Mesendoderm (in vitro differentiated cells): ENCODE results near the gene LRFN5.

Experiments used
- DNase-seq: peaks from one replicate; pipeline ENCODE4 v3.0.0; 2013
- H2AK5ac ChIP-seq: 2 replicates; pipeline ENCODE4 v1.6.1; 2013; ENCODE audit warnings: low read length, inconsistent platforms
- H2BK120ac ChIP-seq: 2 replicates; pipeline ENCODE4 v1.6.1; 2013; ENCODE audit warnings: low read depth, mild to moderate bottlenecking, low read length, moderate library complexity, mixed read lengths
- H2BK15ac ChIP-seq: replicated peaks from 2 replicates; pipeline ENCODE4 v1.6.1; 2013; ENCODE audit warnings: low read depth, mild to moderate bottlenecking, moderate library complexity
- H2BK5ac ChIP-seq: 2 replicates; pipeline ENCODE4 v1.6.1; 2013; ENCODE audit warnings: low read length, inconsistent platforms
- H3K18ac ChIP-seq: 2 replicates; pipeline ENCODE4 v1.6.1; 2013; ENCODE audit warnings: mild to moderate bottlenecking, low read length, mixed read lengths
- H3K23ac ChIP-seq: one replicate; pipeline ENCODE4 v1.6.1; 2013; ENCODE audit warnings: low read length
- H3K27ac ChIP-seq: 2 replicates; pipeline ENCODE4 v1.5.1; 2013; ENCODE audit warnings: low read depth, mild to moderate bottlenecking, inconsistent platforms, low read length, moderate library complexity
- H3K27me3 ChIP-seq: 2 replicates; pipeline ENCODE4 v1.6.1; 2013; ENCODE audit warnings: low read length, control low read depth, mild to moderate bottlenecking, inconsistent platforms; ENCODE audit not compliant: insufficient read depth, poor library complexity
- H3K36me3 ChIP-seq: 2 replicates; pipeline ENCODE4 v1.6.1; 2013; ENCODE audit warnings: low read length, inconsistent platforms; ENCODE audit not compliant: control insufficient read depth, insufficient read depth
- H3K4ac ChIP-seq: one replicate; pipeline ENCODE4 v1.6.1; 2013; ENCODE audit warnings: low read depth, mild to moderate bottlenecking, low read length, moderate library complexity
- H3K4me1 ChIP-seq: 2 replicates; pipeline ENCODE4 v1.6.1; 2013; ENCODE audit warnings: low read depth, low read length, inconsistent platforms; ENCODE audit not compliant: control insufficient read depth
- H3K4me2 ChIP-seq: 2 replicates; pipeline ENCODE4 v1.6.1; 2013; ENCODE audit warnings: low read length
- H3K4me3 ChIP-seq: 2 replicates; pipeline ENCODE4 v1.5.1; 2013; ENCODE audit warnings: mild to moderate bottlenecking, low read length
- H3K56ac ChIP-seq: one replicate; pipeline ENCODE4 v1.6.1; 2013; ENCODE audit warnings: low read length
- H3K79me1 ChIP-seq: 2 replicates; pipeline ENCODE4 v1.6.1; 2013; ENCODE audit warnings: low read length, inconsistent platforms
- H3K79me2 ChIP-seq: 2 replicates; pipeline ENCODE4 v1.6.1; 2013; ENCODE audit warnings: mild to moderate bottlenecking, low read length; ENCODE audit not compliant: control insufficient read depth, insufficient read depth
- H3K9ac ChIP-seq: 2 replicates; pipeline ENCODE4 v1.6.1; 2013; ENCODE audit warnings: low read length, inconsistent platforms
- H4K5ac ChIP-seq: one replicate; pipeline ENCODE4 v1.6.1; 2013; ENCODE audit warnings: low read length
- H4K8ac ChIP-seq: one replicate; pipeline ENCODE4 v1.6.1; 2013; ENCODE audit warnings: low read depth, mild to moderate bottlenecking, control low read depth, low read length, moderate library complexity
- WGBS: extraction: QIAGEN DNeasy Blood & Tissue Kit; methylation state at CpG from one replicate; pipeline ENCODE4 v1.1.7; 2013; ENCODE audit warnings: low lambda C conversion rate, missing lambda C conversion rate; ENCODE audit not compliant: insufficient coverage; ENCODE audit errors: extremely low coverage; 5-methylcytosine and 5-hydroxymethylcytosine counted together

Gene LRFN5

DNA sequence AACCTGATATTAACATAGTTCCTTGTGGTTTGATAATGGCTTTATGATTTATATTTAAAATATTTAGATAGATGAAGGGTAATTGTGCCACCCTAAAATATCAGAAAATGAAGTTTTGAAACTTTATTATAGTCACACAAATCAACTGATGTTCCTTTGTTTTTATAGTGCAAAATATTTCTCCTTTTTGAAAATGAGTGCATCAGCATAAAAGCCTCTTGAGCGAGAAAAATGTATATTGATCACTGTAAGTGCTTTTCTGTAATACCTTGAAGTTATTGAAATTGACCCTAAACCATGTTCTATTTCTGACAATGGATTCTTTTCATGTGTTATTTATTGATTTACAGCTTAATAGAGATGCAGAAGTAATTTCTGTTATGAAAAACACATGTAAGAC lies 35.0 kb downstream of the LRFN5 start:
- Histone ChIP-seq H3K27me3 (no peaks in the 10 kb centered on the region), H3K18ac (no peak overlapping the region), H2BK120ac (no peak overlapping the region), H2AK5ac (no peak overlapping the region), H4K5ac (no peak overlapping the region), H4K8ac (no peak overlapping the region), H3K23ac (no peak overlapping the region), H3K9ac (no peak overlapping the region), H2BK5ac (no peak overlapping the region), H3K4me3 (no peak overlapping the region), H3K4me1 (no peaks in the 10 kb centered on the region), H3K27ac (no peak overlapping the region), H3K4ac (no peak overlapping the region), H3K36me3 (no peaks in the 10 kb centered on the region), H3K56ac (no peak overlapping the region), H3K79me2 (no peaks in the 10 kb centered on the region), H3K4me2 (no peak overlapping the region), H3K79me1 (no peaks in the 10 kb centered on the region), H2BK15ac (no peak overlapping the region)
- WGBS: no CpG with 5 or more reads among the region's 1 CpG
- DNase-seq: no peak

DNA sequence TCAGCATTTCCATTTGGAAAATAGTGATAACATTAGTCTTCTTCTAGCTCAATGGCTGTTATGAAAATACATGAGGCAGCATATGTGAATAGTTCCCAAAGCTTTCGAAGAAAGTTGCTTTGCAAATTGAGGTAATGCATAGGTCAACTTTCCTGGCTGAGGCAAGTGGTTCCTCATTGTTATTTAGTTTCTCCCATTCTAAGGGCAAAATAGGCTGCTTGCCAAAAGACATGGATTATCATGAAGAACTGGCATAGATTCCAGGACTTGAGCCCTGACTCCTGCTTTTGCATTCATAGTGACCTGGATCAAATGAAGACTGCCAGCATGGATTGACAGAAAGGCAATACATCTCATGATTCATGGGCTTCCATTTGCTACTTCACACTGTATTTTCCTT lies 35.7 kb downstream of the LRFN5 start:
- Histone ChIP-seq H4K8ac (no peak overlapping the region), H3K4ac (no peak overlapping the region), H2BK15ac (no peak overlapping the region), H3K27ac (no peak overlapping the region), H3K79me2 (no peaks in the 10 kb centered on the region), H3K23ac (no peak overlapping the region), H3K4me1 (no peaks in the 10 kb centered on the region), H3K18ac (no peak overlapping the region), H2AK5ac (no peak overlapping the region), H3K9ac (no peak overlapping the region), H2BK5ac (no peak overlapping the region), H3K56ac (no peak overlapping the region), H3K79me1 (no peaks in the 10 kb centered on the region), H3K4me3 (no peak overlapping the region), H4K5ac (no peak overlapping the region), H3K27me3 (no peaks in the 10 kb centered on the region), H3K4me2 (no peak overlapping the region), H2BK120ac (no peak overlapping the region), H3K36me3 (no peaks in the 10 kb centered on the region)
- WGBS: no CpG with 5 or more reads among the region's 1 CpG
- no peak for DNase-seq

DNA sequence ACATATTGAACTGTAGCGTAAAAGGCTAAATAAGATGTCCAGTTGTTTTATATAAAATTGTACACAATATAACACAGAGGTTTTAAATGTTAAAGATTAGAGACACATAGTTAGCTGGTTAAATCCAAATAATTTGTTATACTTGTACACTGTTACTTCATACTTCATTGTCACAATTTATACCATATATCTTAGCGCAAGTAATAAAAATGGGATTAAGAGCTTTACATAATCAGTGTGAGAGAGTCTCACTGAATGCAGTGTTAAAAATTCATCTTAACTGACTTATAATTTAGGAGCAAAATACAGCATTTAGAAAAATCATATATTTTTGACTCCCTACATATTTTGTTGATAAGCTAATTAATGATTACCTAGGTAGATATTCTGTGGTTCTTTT lies 36.1 kb downstream of the LRFN5 start:
- Histone ChIP-seq H2AK5ac (no peak overlapping the region), H3K18ac (no peak overlapping the region), H3K56ac (no peak overlapping the region), H2BK120ac (no peak overlapping the region), H3K79me1 (no peaks in the 10 kb centered on the region), H3K4me1 (no peaks in the 10 kb centered on the region), H3K27me3 (no peaks in the 10 kb centered on the region), H2BK5ac (no peak overlapping the region), H3K9ac (no peak overlapping the region), H2BK15ac (no peak overlapping the region), H3K4ac (no peak overlapping the region), H3K36me3 (no peaks in the 10 kb centered on the region), H4K5ac (no peak overlapping the region), H3K4me2 (no peak overlapping the region), H3K79me2 (no peaks in the 10 kb centered on the region), H4K8ac (no peak overlapping the region), H3K4me3 (no peak overlapping the region), H3K23ac (no peak overlapping the region), H3K27ac (no peak overlapping the region)
- WGBS: no CpG with 5 or more reads among the region's 2 CpGs
- no peak for DNase-seq

DNA sequence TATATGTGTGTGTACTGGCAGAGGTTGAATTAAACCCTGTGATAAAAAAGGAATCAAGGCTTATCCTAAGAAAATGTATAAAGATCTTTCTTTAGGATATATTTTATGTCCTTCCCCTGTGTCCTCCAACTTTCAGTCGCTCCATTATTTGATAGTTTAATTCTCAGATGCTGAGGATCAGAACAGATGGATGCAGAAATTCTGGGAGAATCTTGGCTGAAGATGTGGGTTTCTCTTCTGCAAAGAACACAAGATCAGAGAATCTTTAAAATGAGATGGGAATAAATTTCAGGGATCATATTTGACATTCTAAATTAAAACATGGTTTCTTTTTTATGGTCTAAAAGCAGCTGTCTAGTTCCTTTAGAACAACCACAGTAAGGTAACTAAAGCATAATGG lies 37.9 kb downstream of the LRFN5 start:
- Histone ChIP-seq H4K5ac (no peak overlapping the region), H3K4me2 (no peak overlapping the region), H3K18ac (no peak overlapping the region), H3K56ac (no peak overlapping the region), H3K4ac (no peak overlapping the region), H3K36me3 (no peaks in the 10 kb centered on the region), H3K23ac (no peak overlapping the region), H2BK120ac (no peak overlapping the region), H3K4me1 (no peaks in the 10 kb centered on the region), H3K27ac (no peak overlapping the region), H2BK15ac (no peak overlapping the region), H3K9ac (no peak overlapping the region), H3K4me3 (no peak overlapping the region), H3K79me2 (no peaks in the 10 kb centered on the region), H2AK5ac (no peak overlapping the region), H3K27me3 (no peaks in the 10 kb centered on the region), H4K8ac (no peak overlapping the region), H2BK5ac (no peak overlapping the region), H3K79me1 (no peaks in the 10 kb centered on the region)
- DNase-seq: no peak
- no CpG with 5 or more reads among the region's 1 CpG for WGBS

DNA sequence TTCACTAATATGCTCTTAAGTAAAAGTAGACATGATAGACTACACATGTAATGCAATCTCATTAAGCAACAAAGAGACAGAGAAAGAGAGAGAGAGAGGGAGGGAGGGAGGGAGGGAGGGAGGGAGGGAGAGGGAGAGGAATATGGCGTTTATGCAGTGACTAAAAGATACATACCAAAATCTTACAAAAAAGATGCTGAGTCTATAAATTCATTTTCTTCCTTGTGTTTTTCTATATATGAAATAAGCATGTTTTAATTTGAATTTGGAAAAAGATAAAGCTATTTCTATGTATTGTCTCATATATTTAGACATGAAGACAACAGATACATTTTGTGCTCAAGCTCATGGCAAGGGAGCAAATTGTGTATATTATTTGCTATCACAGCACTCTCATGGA lies 44.1 kb downstream of the LRFN5 start:
- no peak overlapping the region for H3K4ac ChIP-seq
- H3K36me3 ChIP-seq: no peaks in the 10 kb centered on the region
- no peak overlapping the region for H3K4me3 ChIP-seq
- no peak overlapping the region for H3K18ac ChIP-seq
- no peaks in the 10 kb centered on the region for H3K79me1 ChIP-seq
- no peak overlapping the region for H4K8ac ChIP-seq
- H3K27me3 ChIP-seq: no peaks in the 10 kb centered on the region
- no CpG with 5 or more reads among the region's 1 CpG for WGBS
- no peak overlapping the region for H4K5ac ChIP-seq
- H3K27ac ChIP-seq: no peak overlapping the region
- H2BK120ac ChIP-seq: no peak overlapping the region
- no peak overlapping the region for H3K56ac ChIP-seq
- no peaks in the 10 kb centered on the region for H3K4me1 ChIP-seq
- H2AK5ac ChIP-seq: no peak overlapping the region
- H3K23ac ChIP-seq: no peak overlapping the region
- no peak overlapping the region for H2BK15ac ChIP-seq
- H3K4me2 ChIP-seq: no peak overlapping the region
- no peak overlapping the region for H2BK5ac ChIP-seq
- no peak overlapping the region for H3K9ac ChIP-seq
- no peaks in the 10 kb centered on the region for H3K79me2 ChIP-seq
- DNase-seq: no peak

DNA sequence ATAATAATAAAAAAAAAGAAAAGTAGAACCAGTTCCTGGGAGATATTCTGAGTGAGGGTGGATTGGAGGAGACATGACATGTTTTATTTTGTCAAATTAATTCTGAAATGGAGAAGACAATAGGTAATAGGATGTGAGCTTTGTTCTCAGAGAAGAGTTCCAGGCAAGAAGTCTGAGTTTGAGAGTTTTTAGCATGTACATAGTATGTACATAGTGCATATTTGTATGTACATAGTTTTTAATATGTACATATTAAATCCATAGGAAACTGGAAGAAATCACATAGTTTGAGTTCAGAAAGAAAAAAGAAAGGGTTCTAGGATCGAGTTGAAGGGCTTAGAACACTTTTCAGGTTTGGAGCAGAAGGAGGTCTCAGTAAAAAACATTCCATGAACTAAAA lies 47.5 kb downstream of the LRFN5 start:
- Histone ChIP-seq H3K79me1 (no peaks in the 10 kb centered on the region), H3K23ac (no peak overlapping the region), H3K27ac (no peak overlapping the region), H3K4me3 (no peak overlapping the region), H3K9ac (no peak overlapping the region), H3K4ac (no peak overlapping the region), H4K5ac (no peak overlapping the region), H4K8ac (no peak overlapping the region), H3K4me1 (no peaks in the 10 kb centered on the region), H3K56ac (no peak overlapping the region), H3K79me2 (no peaks in the 10 kb centered on the region), H3K36me3 (no peaks in the 10 kb centered on the region), H2BK5ac (no peak overlapping the region), H2BK15ac (no peak overlapping the region), H3K18ac (no peak overlapping the region), H3K4me2 (no peak overlapping the region), H3K27me3 (no peaks in the 10 kb centered on the region), H2BK120ac (no peak overlapping the region), H2AK5ac (no peak overlapping the region)
- no CpG with 5 or more reads among the region's 1 CpG for WGBS
- DNase-seq: no peak
